Measurements from ENCODE around the gene PCNX2. TPM values are rescaled to one million over a fixed set of nuclear protein-coding genes. Genes with fewer than 3 reads are reported as not detected.

The PCNX2 gene
- total RNA-seq, 1 experiment from 2014 or later = 50.8 TPM

DNA sequence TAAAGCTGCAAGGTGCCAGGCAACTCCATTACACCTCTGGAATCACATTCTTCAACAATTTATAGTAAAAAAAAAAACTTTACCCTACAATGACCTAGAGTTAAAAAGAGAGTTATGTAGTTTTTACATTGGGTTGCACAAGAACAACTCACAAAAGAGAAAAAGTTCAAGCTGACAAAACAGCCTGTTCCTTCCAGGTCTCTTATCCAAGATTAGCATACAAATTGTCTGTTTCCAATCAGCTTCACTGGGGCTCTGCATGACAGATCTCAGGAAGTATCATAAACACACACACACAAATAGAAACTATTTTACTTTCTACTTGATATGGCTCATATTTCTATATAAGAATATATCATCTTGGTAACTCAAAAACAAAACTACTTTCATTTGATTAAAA, 154.6 kb downstream of the PCNX2 start:
- no peak overlapping the region for H3K27ac Mint-ChIP-seq
- POLR2A ChIA-PET = no interaction called here
- TF ChIP-seq ZNF416 (CRISPR knock-in tag; IDR thresholded peaks at IDR 0.05) (no peak), NFATC4 (CRISPR knock-in tag; IDR thresholded peaks at IDR 0.05) (no peak), ZNF532 (CRISPR knock-in tag; IDR thresholded peaks at IDR 0.05; ENCODE audit: borderline replicate concordance) (no peak), E2F1 (CRISPR knock-in tag; IDR thresholded peaks at IDR 0.05) (no peak), ZNF396 (CRISPR knock-in tag; IDR thresholded peaks at IDR 0.05; ENCODE audit: borderline replicate concordance) (no peak), NR3C1 (CRISPR knock-in tag; conservative IDR thresholded peaks at IDR 0.05; ENCODE audit: low read depth) (no peak), FOXJ3 (CRISPR knock-in tag; IDR thresholded peaks at IDR 0.05; ENCODE audit: borderline replicate concordance) (no peak), NR2C2 (CRISPR knock-in tag; IDR thresholded peaks at IDR 0.05) (no peak), ATF1 (CRISPR knock-in tag; IDR thresholded peaks at IDR 0.05) (no peak)
- TF ChIP-seq, protein P1, sequence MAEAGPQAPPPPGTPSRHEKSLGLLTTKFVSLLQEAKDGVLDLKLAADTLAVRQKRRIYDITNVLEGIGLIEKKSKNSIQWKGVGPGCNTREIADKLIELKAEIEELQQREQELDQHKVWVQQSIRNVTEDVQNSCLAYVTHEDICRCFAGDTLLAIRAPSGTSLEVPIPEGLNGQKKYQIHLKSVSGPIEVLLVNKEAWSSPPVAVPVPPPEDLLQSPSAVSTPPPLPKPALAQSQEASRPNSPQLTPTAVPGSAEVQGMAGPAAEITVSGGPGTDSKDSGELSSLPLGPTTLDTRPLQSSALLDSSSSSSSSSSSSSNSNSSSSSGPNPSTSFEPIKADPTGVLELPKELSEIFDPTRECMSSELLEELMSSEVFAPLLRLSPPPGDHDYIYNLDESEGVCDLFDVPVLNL (CRISPR knock-in tag; IDR thresholded peaks at IDR 0.05; ENCODE audit: borderline replicate concordance, low read depth) = no peak
- TF ChIP-seq, protein P2, sequence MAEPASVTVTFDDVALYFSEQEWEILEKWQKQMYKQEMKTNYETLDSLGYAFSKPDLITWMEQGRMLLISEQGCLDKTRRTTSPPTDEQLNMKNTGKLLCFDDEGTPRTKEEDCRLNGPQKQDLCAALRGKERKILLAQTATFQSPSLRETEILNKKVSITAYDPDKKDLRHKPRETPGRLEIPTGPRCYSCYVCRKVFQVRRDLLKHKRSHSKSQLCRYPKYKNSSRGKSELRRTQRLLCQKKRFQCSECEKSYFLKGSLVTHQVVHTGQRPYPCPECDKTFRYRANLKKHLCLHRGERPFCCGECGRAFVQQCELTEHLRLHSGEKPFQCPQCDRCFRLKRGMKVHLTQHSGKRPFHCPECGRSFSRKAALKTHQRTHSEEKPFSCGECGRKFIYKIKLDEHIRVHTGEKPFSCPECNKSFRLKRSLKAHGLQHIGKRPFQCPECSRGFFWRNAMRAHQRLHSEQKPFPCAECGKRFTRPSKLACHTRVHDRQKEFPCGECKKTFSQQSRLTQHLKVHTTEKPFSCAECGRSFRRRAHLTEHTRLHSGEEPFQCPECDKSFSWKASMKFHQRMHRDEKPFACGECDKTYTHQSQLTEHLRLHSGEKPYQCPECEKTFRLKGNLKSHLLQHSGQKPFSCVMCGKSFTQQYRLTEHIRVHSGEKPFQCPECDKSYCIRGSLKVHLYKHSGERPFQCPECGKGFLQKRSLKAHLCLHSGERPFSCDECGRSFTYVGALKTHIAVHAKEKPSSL (CRISPR knock-in tag; conservative IDR thresholded peaks at IDR 0.05) = no peak
- no peak overlapping the region for H3K4me3 Mint-ChIP-seq
- DNase-seq (ENCODE audit: low spot score) (no peak), ATAC-seq (no peak)
- H3K4me1 Mint-ChIP-seq = peaks cover 17% of the 10 kb centered on the region
- H3K36me3 Mint-ChIP-seq = peaks cover 28% of the 10 kb centered on the region
- no peaks in the 10 kb centered on the region for H3K27me3 Mint-ChIP-seq (ENCODE audit: low read depth)
- CTCF ChIA-PET = no interaction called here
- no peaks in the 10 kb centered on the region for H3K9me3 Mint-ChIP-seq

GRCh38 chr1:233140499-233140898, 155.0 kb downstream of the PCNX2 start:
- DNase-seq (ENCODE audit: low spot score) = no peak
- CTCF ChIA-PET = no interaction called here
- no peaks in the 10 kb centered on the region for H3K27me3 Mint-ChIP-seq (ENCODE audit: low read depth)
- peaks cover 17% of the 10 kb centered on the region for H3K4me1 Mint-ChIP-seq
- H3K4me3 Mint-ChIP-seq = no peak overlapping the region
- H3K27ac Mint-ChIP-seq = no peak overlapping the region
- H3K9me3 Mint-ChIP-seq = no peaks in the 10 kb centered on the region
- peaks cover 32% of the 10 kb centered on the region for H3K36me3 Mint-ChIP-seq
- peak; percentile 28; the same call in 1 of the 2 replicates for ATAC-seq
- POLR2A ChIA-PET = no interaction called here
- TF ChIP-seq NR2C2 (CRISPR knock-in tag; IDR thresholded peaks at IDR 0.05) = no peak

GRCh38 chr1:233138788-233139585, 156.5 kb downstream of the PCNX2 start:
- CTCF ChIA-PET = no interaction called here
- H3K36me3 Mint-ChIP-seq = peaks cover 37% of the 10 kb centered on the region
- ATAC-seq = no peak
- H3K9me3 Mint-ChIP-seq = no peaks in the 10 kb centered on the region
- TF ChIP-seq, protein P3, sequence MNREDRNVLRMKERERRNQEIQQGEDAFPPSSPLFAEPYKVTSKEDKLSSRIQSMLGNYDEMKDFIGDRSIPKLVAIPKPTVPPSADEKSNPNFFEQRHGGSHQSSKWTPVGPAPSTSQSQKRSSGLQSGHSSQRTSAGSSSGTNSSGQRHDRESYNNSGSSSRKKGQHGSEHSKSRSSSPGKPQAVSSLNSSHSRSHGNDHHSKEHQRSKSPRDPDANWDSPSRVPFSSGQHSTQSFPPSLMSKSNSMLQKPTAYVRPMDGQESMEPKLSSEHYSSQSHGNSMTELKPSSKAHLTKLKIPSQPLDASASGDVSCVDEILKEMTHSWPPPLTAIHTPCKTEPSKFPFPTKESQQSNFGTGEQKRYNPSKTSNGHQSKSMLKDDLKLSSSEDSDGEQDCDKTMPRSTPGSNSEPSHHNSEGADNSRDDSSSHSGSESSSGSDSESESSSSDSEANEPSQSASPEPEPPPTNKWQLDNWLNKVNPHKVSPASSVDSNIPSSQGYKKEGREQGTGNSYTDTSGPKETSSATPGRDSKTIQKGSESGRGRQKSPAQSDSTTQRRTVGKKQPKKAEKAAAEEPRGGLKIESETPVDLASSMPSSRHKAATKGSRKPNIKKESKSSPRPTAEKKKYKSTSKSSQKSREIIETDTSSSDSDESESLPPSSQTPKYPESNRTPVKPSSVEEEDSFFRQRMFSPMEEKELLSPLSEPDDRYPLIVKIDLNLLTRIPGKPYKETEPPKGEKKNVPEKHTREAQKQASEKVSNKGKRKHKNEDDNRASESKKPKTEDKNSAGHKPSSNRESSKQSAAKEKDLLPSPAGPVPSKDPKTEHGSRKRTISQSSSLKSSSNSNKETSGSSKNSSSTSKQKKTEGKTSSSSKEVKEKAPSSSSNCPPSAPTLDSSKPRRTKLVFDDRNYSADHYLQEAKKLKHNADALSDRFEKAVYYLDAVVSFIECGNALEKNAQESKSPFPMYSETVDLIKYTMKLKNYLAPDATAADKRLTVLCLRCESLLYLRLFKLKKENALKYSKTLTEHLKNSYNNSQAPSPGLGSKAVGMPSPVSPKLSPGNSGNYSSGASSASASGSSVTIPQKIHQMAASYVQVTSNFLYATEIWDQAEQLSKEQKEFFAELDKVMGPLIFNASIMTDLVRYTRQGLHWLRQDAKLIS (CRISPR knock-in tag; IDR thresholded peaks at IDR 0.05; ENCODE audit: borderline replicate concordance) = no peak
- TF ChIP-seq NR2C2 (CRISPR knock-in tag; IDR thresholded peaks at IDR 0.05) = no peak
- TF ChIP-seq ZNF423 (CRISPR knock-in tag; IDR thresholded peaks at IDR 0.05) = no peak
- TF ChIP-seq, protein P4, sequence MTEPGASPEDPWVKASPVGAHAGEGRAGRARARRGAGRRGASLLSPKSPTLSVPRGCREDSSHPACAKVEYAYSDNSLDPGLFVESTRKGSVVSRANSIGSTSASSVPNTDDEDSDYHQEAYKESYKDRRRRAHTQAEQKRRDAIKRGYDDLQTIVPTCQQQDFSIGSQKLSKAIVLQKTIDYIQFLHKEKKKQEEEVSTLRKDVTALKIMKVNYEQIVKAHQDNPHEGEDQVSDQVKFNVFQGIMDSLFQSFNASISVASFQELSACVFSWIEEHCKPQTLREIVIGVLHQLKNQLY (CRISPR knock-in tag; IDR thresholded peaks at IDR 0.05) = no peak
- TF ChIP-seq IRF2 (CRISPR knock-in tag; IDR thresholded peaks at IDR 0.05; ENCODE audit: borderline replicate concordance, low read depth) = no peak
- no peak for TF ChIP-seq TCF7 (CRISPR knock-in tag; IDR thresholded peaks at IDR 0.05; ENCODE audit: low read depth)
- H3K27me3 Mint-ChIP-seq (ENCODE audit: low read depth) = no peaks in the 10 kb centered on the region
- POLR2A ChIA-PET = no interaction called here
- DNase-seq (ENCODE audit: low spot score) = no peak
- no peak overlapping the region for H3K27ac Mint-ChIP-seq
- no peak overlapping the region for H3K4me3 Mint-ChIP-seq
- H3K4me1 Mint-ChIP-seq = peaks cover 13% of the 10 kb centered on the region

Measured in WTC11 (cell line).